HEK293 (cell line): ENCODE data around the gene KCNE3.

Source experiments
- CTCF ChIA-PET: fragments of 350-600 bp; formaldehyde crosslinking; extraction: SDS; loops from one replicate; lab custom pipeline; 2021; ENCODE audit warnings: antibody characterized with exemption; lab: Yijun Ruan, JAX
- POLR2A ChIA-PET: fragments of 300-600 bp; formaldehyde crosslinking; extraction: SDS; loops from one replicate; lab custom pipeline; 2020; ENCODE audit warnings: antibody characterized with exemption, inconsistent platforms; lab: Yijun Ruan, JAX
- H3K27ac ChIP-seq: fragments of 200-500 bp; sonication (Bioruptor generic); 2 replicates; pipeline ENCODE4 v1.5.1; 2014; ENCODE audit warnings: low read depth, low read length, control low read depth, inconsistent platforms; ENCODE audit errors: extremely low read depth
- H3K36me3 ChIP-seq, 2 experiments: fragments of 200-500 bp in 1 of 2; sonication (Bioruptor generic) in 1 of 2; 1 replicate in 1 of 2; 2 replicates in 1 of 2; pipeline ENCODE4 v1.5.1; 2014 to 2017; ENCODE audit warnings: inconsistent platforms in 2 of 2, low read length in 2 of 2; ENCODE audit not compliant: control insufficient read depth in 2 of 2, insufficient read depth in 1 of 2
- H3K4me1 ChIP-seq: fragments of 200-500 bp; sonication (Bioruptor generic); 2 replicates; pipeline ENCODE4 v1.5.1; 2014; ENCODE audit warnings: mild to moderate bottlenecking, low read length, inconsistent platforms; ENCODE audit not compliant: control insufficient read depth, insufficient read depth
- H3K4me3 ChIP-seq: 2 replicates; pipeline ENCODE4 v1.5.1; 2011; ENCODE audit warnings: low read depth, mild to moderate bottlenecking, control low read depth, low read length, moderate library complexity
- H3K9me3 ChIP-seq: fragments of 200-500 bp; sonication (Bioruptor generic); 2 replicates; pipeline ENCODE4 v1.5.1; 2014; ENCODE audit warnings: low read depth, low read length, inconsistent platforms; ENCODE audit not compliant: control insufficient read depth, insufficient read depth
- IKZF3 ChIP-seq: fragments of 450-650 bp; IDR thresholded peaks from 2 replicates; pipeline ENCODE4 v1.5.0; 2018; ENCODE audit warnings: missing biosample characterization, mild to moderate bottlenecking, missing genetic modification characterization, moderate library complexity
- KLF1 ChIP-seq: fragments of 450-650 bp; formaldehyde crosslinking; IDR thresholded peaks from 2 replicates; pipeline ENCODE4 v1.5.1; 2016; ENCODE audit warnings: missing biosample characterization, missing genetic modification characterization
- KLF16 ChIP-seq: fragments of 450-650 bp; formaldehyde crosslinking; IDR thresholded peaks from 2 replicates; pipeline ENCODE4 v1.5.1; 2017; ENCODE audit warnings: missing biosample characterization, missing genetic modification characterization
- ZFP3 ChIP-seq: fragments of 450-650 bp; formaldehyde crosslinking; IDR thresholded peaks from 2 replicates; pipeline ENCODE4 v1.5.1; 2016; ENCODE audit warnings: low read depth, missing biosample characterization, missing genetic modification characterization
- ZNF146 ChIP-seq: fragments of 450-650 bp; formaldehyde crosslinking; IDR thresholded peaks from 2 replicates; pipeline ENCODE4 v1.5.1; 2016; ENCODE audit warnings: missing biosample characterization, missing genetic modification characterization
- ZNF2 ChIP-seq: fragments of 450-650 bp; formaldehyde crosslinking; IDR thresholded peaks from 2 replicates; pipeline ENCODE4 v1.5.1; 2016; ENCODE audit warnings: missing biosample characterization, missing genetic modification characterization
- ZNF239 ChIP-seq: fragments of 450-650 bp; formaldehyde crosslinking; IDR thresholded peaks from 2 replicates; pipeline ENCODE4 v1.5.1; 2016; ENCODE audit warnings: missing biosample characterization, missing genetic modification characterization
- ZNF302 ChIP-seq: fragments of 450-650 bp; formaldehyde crosslinking; IDR thresholded peaks from 2 replicates; pipeline ENCODE4 v1.5.1; 2016; ENCODE audit warnings: missing biosample characterization, missing genetic modification characterization, low read depth
- ZNF354C ChIP-seq: fragments of 450-650 bp; formaldehyde crosslinking; IDR thresholded peaks from 2 replicates; pipeline ENCODE4 v1.5.1; 2016; ENCODE audit warnings: missing biosample characterization, missing genetic modification characterization, low read depth, borderline replicate concordance
- ZNF394 ChIP-seq: fragments of 450-650 bp; formaldehyde crosslinking; IDR thresholded peaks from 2 replicates; pipeline ENCODE4 v1.5.1; 2016; ENCODE audit warnings: missing biosample characterization, missing genetic modification characterization, mild to moderate bottlenecking, moderate library complexity, borderline replicate concordance
- ZNF555 ChIP-seq: fragments of 450-650 bp; formaldehyde crosslinking; conservative IDR thresholded peaks from 2 replicates; pipeline ENCODE4 v1.5.1; 2017; ENCODE audit warnings: missing biosample characterization, mild to moderate bottlenecking, missing genetic modification characterization, inconsistent platforms
- ZNF600 ChIP-seq: fragments of 450-650 bp; formaldehyde crosslinking; IDR thresholded peaks from 2 replicates; pipeline ENCODE4 v1.5.1; 2016; ENCODE audit warnings: missing biosample characterization, missing genetic modification characterization
- ZNF670 ChIP-seq: fragments of 450-650 bp; formaldehyde crosslinking; IDR thresholded peaks from 2 replicates; pipeline ENCODE4 v1.5.1; 2016; ENCODE audit warnings: missing biosample characterization, missing genetic modification characterization, low read depth
- TF ChIP-seq, protein P1 (sequence below): fragments of 450-650 bp; IDR thresholded peaks from 2 replicates; pipeline ENCODE4 v1.5.1; 2018; ENCODE audit warnings: missing biosample characterization, mild to moderate bottlenecking, missing genetic modification characterization
- TF ChIP-seq, protein P2 (sequence below): fragments of 450-650 bp; formaldehyde crosslinking; IDR thresholded peaks from 2 replicates; pipeline ENCODE4 v1.5.1; 2016; ENCODE audit warnings: missing biosample characterization, missing genetic modification characterization
- TF ChIP-seq, protein P3 (sequence below): fragments of 450-650 bp; formaldehyde crosslinking; IDR thresholded peaks from 2 replicates; pipeline ENCODE4 v1.5.1; 2016; ENCODE audit warnings: missing biosample characterization, missing genetic modification characterization
- TF ChIP-seq, protein P4 (sequence below): fragments of 450-650 bp; formaldehyde crosslinking; IDR thresholded peaks from 2 replicates; pipeline ENCODE4 v1.5.1; 2016; ENCODE audit warnings: missing biosample characterization, missing genetic modification characterization

Gene KCNE3

DNA sequence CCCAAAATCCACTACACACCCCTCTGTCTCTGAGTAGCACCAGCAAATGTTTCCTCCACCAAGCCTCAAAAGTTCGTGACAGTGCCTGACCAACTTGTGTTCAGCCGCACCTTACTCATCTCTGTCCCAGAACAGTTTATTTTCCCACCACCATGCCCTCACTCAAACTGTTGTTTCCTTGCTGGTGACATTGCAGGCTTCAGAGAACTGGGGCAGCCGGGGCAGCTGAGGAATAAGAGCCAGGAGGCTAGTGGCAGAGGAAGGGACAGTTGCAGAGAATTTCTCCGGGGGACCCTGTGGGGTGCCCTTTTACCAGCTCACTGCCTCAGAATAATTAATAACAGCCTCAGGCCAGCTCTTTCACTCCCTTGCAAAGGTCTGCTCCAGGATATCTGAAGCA, 709 bp upstream of the KCNE3 start (continued):
- TF ChIP-seq, protein P1, sequence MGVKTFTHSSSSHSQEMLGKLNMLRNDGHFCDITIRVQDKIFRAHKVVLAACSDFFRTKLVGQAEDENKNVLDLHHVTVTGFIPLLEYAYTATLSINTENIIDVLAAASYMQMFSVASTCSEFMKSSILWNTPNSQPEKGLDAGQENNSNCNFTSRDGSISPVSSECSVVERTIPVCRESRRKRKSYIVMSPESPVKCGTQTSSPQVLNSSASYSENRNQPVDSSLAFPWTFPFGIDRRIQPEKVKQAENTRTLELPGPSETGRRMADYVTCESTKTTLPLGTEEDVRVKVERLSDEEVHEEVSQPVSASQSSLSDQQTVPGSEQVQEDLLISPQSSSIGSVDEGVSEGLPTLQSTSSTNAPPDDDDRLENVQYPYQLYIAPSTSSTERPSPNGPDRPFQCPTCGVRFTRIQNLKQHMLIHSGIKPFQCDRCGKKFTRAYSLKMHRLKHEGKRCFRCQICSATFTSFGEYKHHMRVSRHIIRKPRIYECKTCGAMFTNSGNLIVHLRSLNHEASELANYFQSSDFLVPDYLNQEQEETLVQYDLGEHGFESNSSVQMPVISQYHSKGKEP = no peak
- TF ChIP-seq ZNF239 (tag by site-specific recombination) (no peak), ZNF394 (tag by site-specific recombination) (no peak)
- TF ChIP-seq, protein P2, sequence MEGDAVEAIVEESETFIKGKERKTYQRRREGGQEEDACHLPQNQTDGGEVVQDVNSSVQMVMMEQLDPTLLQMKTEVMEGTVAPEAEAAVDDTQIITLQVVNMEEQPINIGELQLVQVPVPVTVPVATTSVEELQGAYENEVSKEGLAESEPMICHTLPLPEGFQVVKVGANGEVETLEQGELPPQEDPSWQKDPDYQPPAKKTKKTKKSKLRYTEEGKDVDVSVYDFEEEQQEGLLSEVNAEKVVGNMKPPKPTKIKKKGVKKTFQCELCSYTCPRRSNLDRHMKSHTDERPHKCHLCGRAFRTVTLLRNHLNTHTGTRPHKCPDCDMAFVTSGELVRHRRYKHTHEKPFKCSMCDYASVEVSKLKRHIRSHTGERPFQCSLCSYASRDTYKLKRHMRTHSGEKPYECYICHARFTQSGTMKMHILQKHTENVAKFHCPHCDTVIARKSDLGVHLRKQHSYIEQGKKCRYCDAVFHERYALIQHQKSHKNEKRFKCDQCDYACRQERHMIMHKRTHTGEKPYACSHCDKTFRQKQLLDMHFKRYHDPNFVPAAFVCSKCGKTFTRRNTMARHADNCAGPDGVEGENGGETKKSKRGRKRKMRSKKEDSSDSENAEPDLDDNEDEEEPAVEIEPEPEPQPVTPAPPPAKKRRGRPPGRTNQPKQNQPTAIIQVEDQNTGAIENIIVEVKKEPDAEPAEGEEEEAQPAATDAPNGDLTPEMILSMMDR (tag by site-specific recombination) = no peak

DNA sequence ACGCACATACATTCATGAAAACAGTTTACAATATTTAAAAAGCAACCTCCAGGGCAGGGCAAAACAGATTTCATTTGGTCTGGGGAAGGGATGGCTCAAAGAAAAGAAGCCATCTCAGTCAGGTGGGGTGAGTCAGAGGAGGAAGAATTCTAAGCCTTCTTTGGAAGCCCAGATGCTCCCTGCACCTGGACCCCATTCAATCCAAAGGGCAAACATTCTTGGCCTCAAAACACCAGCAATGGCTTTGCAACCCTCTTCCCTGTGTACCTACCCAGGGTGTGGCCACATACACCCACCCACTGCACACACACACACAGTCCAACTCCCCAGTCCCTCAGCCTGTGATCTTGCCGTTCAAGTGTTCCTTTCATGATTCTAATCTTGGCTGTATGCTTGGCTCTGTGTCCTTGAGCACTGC, 2.0 kb downstream of the KCNE3 start:
- CTCF ChIA-PET = interaction anchor here (1.9 kb wide), 1 partner anchor 16 kb away, joined by 6 read pairs; no protein-coding TSS in a partner anchor
- POLR2A ChIA-PET = no interaction called here
- peak; percentile 92 for TF ChIP-seq KLF1 (tag by site-specific recombination)
- TF ChIP-seq ZNF146 (tag by site-specific recombination) = no peak
- Histone ChIP-seq H3K9me3 (no peaks in the 10 kb centered on the region), H3K4me1 (no peaks in the 10 kb centered on the region), H3K4me3 (no peak overlapping the region), H3K27ac (no peak overlapping the region), H3K36me3 (no peaks in the 10 kb centered on the region)

DNA sequence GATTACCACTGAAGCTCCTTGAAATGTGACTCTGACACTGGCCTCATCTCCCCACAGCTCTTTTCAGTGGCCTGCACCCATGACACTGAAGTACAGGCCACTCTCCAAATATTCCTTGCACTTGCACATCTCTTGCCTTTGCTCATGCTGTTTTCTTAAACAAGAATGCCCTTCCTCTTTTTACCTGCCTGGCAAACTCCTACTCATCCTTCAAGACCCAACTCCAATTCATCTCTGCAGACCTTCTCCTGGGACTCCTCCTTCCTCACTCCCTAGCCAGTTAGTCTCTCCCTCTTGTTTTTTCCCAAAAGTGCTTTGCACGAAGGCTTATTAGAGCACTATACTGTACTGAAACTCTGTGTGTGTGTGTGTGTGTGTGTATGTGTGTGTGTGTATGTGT, 2.6 kb downstream of the KCNE3 start:
- Histone ChIP-seq H3K9me3 (no peaks in the 10 kb centered on the region), H3K27ac (no peak overlapping the region), H3K4me1 (no peaks in the 10 kb centered on the region), H3K36me3 (no peaks in the 10 kb centered on the region), H3K4me3 (no peak overlapping the region)
- ChIA-PET CTCF (interaction anchor here (4.6 kb wide), 1 partner anchor 12 kb away, joined by 24 read pairs; no protein-coding TSS in a partner anchor), POLR2A (no interaction called here)
- peak; percentile 77 for TF ChIP-seq ZFP3 (tag by site-specific recombination)
- TF ChIP-seq, protein P3, sequence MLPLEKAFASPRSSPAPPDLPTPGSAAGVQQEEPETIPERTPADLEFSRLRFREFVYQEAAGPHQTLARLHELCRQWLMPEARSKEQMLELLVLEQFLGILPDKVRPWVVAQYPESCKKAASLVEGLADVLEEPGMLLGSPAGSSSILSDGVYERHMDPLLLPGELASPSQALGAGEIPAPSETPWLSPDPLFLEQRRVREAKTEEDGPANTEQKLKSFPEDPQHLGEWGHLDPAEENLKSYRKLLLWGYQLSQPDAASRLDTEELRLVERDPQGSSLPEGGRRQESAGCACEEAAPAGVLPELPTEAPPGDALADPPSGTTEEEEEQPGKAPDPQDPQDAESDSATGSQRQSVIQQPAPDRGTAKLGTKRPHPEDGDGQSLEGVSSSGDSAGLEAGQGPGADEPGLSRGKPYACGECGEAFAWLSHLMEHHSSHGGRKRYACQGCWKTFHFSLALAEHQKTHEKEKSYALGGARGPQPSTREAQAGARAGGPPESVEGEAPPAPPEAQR (tag by site-specific recombination) = no peak
- no peak for TF ChIP-seq ZNF2 (tag by site-specific recombination)
- TF ChIP-seq ZNF600 (tag by site-specific recombination) = no peak
- no peak for TF ChIP-seq KLF16 (tag by site-specific recombination)

DNA sequence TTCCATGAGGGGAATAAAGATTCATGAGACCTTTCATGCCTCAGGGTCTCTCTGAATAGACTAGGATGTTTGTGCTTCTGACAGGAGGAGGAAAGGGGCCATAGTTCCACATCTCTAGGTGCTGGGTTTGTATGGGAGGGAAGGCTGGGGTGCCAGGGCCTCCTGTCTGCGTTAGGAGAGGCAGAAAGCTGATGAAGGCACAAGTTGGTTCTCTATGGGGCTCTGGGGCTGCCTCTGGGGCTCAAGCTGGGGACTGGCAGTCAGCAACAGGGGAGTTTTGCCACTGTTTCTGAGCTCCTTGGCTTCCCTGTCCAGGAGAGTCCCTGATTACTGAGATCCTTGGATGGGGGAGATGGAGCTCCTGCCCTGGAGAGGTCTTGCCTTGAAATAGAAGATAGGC, 4.1 kb downstream of the KCNE3 start:
- POLR2A ChIA-PET = no interaction called here
- Histone ChIP-seq H3K4me3 (no peak overlapping the region), H3K4me1 (no peaks in the 10 kb centered on the region), H3K27ac (no peak overlapping the region), H3K9me3 (no peaks in the 10 kb centered on the region), H3K36me3 (no peaks in the 10 kb centered on the region)
- TF ChIP-seq IKZF3 (tag by site-specific recombination) (no peak), ZNF670 (no peak), ZNF239 (tag by site-specific recombination) (no peak), ZNF354C (tag by site-specific recombination) (no peak), ZNF302 (tag by site-specific recombination) (no peak), ZNF555 (tag by site-specific recombination) (no peak)
- TF ChIP-seq, protein P4, sequence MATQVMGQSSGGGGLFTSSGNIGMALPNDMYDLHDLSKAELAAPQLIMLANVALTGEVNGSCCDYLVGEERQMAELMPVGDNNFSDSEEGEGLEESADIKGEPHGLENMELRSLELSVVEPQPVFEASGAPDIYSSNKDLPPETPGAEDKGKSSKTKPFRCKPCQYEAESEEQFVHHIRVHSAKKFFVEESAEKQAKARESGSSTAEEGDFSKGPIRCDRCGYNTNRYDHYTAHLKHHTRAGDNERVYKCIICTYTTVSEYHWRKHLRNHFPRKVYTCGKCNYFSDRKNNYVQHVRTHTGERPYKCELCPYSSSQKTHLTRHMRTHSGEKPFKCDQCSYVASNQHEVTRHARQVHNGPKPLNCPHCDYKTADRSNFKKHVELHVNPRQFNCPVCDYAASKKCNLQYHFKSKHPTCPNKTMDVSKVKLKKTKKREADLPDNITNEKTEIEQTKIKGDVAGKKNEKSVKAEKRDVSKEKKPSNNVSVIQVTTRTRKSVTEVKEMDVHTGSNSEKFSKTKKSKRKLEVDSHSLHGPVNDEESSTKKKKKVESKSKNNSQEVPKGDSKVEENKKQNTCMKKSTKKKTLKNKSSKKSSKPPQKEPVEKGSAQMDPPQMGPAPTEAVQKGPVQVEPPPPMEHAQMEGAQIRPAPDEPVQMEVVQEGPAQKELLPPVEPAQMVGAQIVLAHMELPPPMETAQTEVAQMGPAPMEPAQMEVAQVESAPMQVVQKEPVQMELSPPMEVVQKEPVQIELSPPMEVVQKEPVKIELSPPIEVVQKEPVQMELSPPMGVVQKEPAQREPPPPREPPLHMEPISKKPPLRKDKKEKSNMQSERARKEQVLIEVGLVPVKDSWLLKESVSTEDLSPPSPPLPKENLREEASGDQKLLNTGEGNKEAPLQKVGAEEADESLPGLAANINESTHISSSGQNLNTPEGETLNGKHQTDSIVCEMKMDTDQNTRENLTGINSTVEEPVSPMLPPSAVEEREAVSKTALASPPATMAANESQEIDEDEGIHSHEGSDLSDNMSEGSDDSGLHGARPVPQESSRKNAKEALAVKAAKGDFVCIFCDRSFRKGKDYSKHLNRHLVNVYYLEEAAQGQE (tag by site-specific recombination) = no peak
- CTCF ChIA-PET = interaction anchor here (4.6 kb wide), 1 partner anchor 10 kb away, joined by 24 read pairs; no protein-coding TSS in a partner anchor
